Endothelial cell of umbilical vein (primary cell): Measurements from ENCODE around the gene TNFRSF4. TPM values are rescaled to one million over a fixed set of nuclear protein-coding genes. Genes with fewer than 3 reads are reported as not detected.

ENCODE experiments used
- BruUV-seq: library from RNA; stranded (reverse); fragments of 400-500 nt; replicated peaks from 2 replicates; lab custom pipeline; 2021; lab: Mats Ljungman, UMichigan
- CTCF ChIA-PET: fragments of 300-600, 350-600 bp; sonication (Branson Sonifier 250); formaldehyde crosslinking; loops from one replicate; lab custom pipeline; 2021; ENCODE audit warnings: antibody characterized with exemption, inconsistent platforms; lab: Charles Lee
- POLR2A ChIA-PET: fragments of 300-600, 350-600 bp; sonication (Branson Sonifier 250); formaldehyde crosslinking; loops from one replicate; lab custom pipeline; 2021; ENCODE audit warnings: antibody characterized with exemption, inconsistent platforms; lab: Charles Lee
- DNase-seq: peaks from one replicate; pipeline ENCODE4 v3.0.0-alpha.2; 2011; ENCODE audit warnings: low read depth, low spot score
- FAIRE-seq: peaks from 2 replicates; lab custom pipeline; 2011; peaks lifted over from hg19 to GRCh38; lab: Jason Lieb, UNC
- H2AFZ ChIP-seq: 2 replicates; pipeline ENCODE4 v1.6.0; 2012; ENCODE audit warnings: low read depth, low read length, control low read depth, inconsistent platforms
- H3K27ac ChIP-seq: 2 replicates; pipeline ENCODE4 v1.5.1; 2011; ENCODE audit warnings: low read depth, mild to moderate bottlenecking, control low read depth, low read length, moderate library complexity; ENCODE audit not compliant: insufficient read depth
- H3K27me3 ChIP-seq, 2 experiments: 2 replicates each; pipeline versions ENCODE4 v1.6.0 to v1.6.1; 2011; ENCODE audit warnings: low read length in 2 of 2, mixed read lengths in 1 of 2; ENCODE audit not compliant: control insufficient read depth in 2 of 2, insufficient read depth in 2 of 2
- H3K36me3 ChIP-seq, 2 experiments: 2 replicates in 1 of 2; 3 replicates in 1 of 2; pipeline ENCODE4 v1.5.1; 2011; ENCODE audit warnings: low read length in 2 of 2, mild to moderate bottlenecking in 1 of 2, moderate library complexity in 1 of 2; ENCODE audit not compliant: control insufficient read depth in 2 of 2, insufficient read depth in 2 of 2; ENCODE audit errors: extremely low read depth in 1 of 2
- H3K4me1 ChIP-seq: 3 replicates; pipeline ENCODE4 v1.5.1; 2011; ENCODE audit warnings: mild to moderate bottlenecking, low read length; ENCODE audit not compliant: control insufficient read depth, insufficient read depth; ENCODE audit errors: extremely low read depth
- H3K4me2 ChIP-seq: 2 replicates; pipeline ENCODE4 v1.6.1; 2011; ENCODE audit warnings: low read length, control low read depth, mixed read lengths; ENCODE audit not compliant: insufficient read depth
- H3K4me3 ChIP-seq, 3 experiments: fragments of 200-600 bp in 1 of 3; sonication (generic), shearing (Covaris generic) in 1 of 3; replicated peaks in 1 of 3; 2 replicates each; pipeline ENCODE4 v1.5.1; 2011 to 2016; ENCODE audit warnings: control low read depth in 3 of 3, low read length in 3 of 3, mild to moderate bottlenecking in 2 of 3, inconsistent platforms in 1 of 3, low read depth in 1 of 3, moderate library complexity in 1 of 3; ENCODE audit not compliant: insufficient read depth in 1 of 3
- H3K79me2 ChIP-seq: 2 replicates; pipeline ENCODE4 v1.6.0; 2012; ENCODE audit warnings: low read length, inconsistent platforms; ENCODE audit not compliant: control insufficient read depth, insufficient read depth
- H3K9ac ChIP-seq: replicated peaks from 2 replicates; pipeline ENCODE3; 2011; ENCODE audit warnings: low read length, control low read depth; ENCODE audit not compliant: insufficient read depth; ENCODE audit errors: extremely low read depth
- H3K9me1 ChIP-seq: replicated peaks from 3 replicates; pipeline ENCODE4 v1.6.0; 2011; ENCODE audit warnings: mild to moderate bottlenecking, low read length; ENCODE audit not compliant: control insufficient read depth, insufficient read depth; ENCODE audit errors: extremely low read depth
- H3K9me3 ChIP-seq: replicated peaks from 2 replicates; pipeline ENCODE4 v1.5.1; 2012; ENCODE audit warnings: low read length, inconsistent platforms; ENCODE audit not compliant: control insufficient read depth, insufficient read depth
- H4K20me1 ChIP-seq: replicated peaks from 2 replicates; pipeline ENCODE3; 2011; ENCODE audit warnings: mild to moderate bottlenecking, low read length; ENCODE audit not compliant: control insufficient read depth, insufficient read depth; ENCODE audit errors: extremely low read depth
- EZH2 ChIP-seq: IDR thresholded peaks from 2 replicates; pipeline ENCODE4 v1.6.1; 2012; ENCODE audit warnings: borderline replicate concordance, low read depth, mild to moderate bottlenecking, moderate library complexity, low read length, inconsistent platforms; ENCODE audit not compliant: severe bottlenecking
- FOS ChIP-seq: IDR thresholded peaks from 2 replicates; pipeline ENCODE4 v1.6.1; 2011; ENCODE audit warnings: mild to moderate bottlenecking, low read length, moderate library complexity, borderline replicate concordance; ENCODE audit not compliant: insufficient read depth
- GATA2 ChIP-seq: IDR thresholded peaks from 2 replicates; pipeline ENCODE4 v1.7.0; 2011; ENCODE audit warnings: low read depth, mild to moderate bottlenecking, moderate library complexity, mixed read lengths, low read length; ENCODE audit not compliant: insufficient read length, insufficient read depth
- JUN ChIP-seq: IDR thresholded peaks from 2 replicates; pipeline ENCODE4 v1.6.1; 2011; ENCODE audit warnings: borderline replicate concordance, low read depth; ENCODE audit not compliant: insufficient read length, insufficient read depth
- MYC ChIP-seq: IDR thresholded peaks from one replicate; pipeline ENCODE4 v1.6.1; 2011; ENCODE audit warnings: mild to moderate bottlenecking, low read depth, low read length
- POLR2A ChIP-seq: IDR thresholded peaks from 2 replicates; pipeline ENCODE4 v1.6.1; 2012; ENCODE audit warnings: low read depth, mild to moderate bottlenecking, control low read depth, low read length
- POLR2AphosphoS5 ChIP-seq: IDR thresholded peaks from 2 replicates; pipeline ENCODE4 v1.6.1; 2012; ENCODE audit warnings: low read depth, mild to moderate bottlenecking, control low read depth, low read length, moderate library complexity; ENCODE audit not compliant: insufficient read depth
- dilution Hi-C: fragments of 300-500 bp; cut with MboI; formaldehyde crosslinking; loops from one replicate; pipeline ENCODE4 v1.15.0; 2019; ENCODE audit warnings: low sequenced_read_pairs; ENCODE audit not compliant: extremely low pct_ligation_motif_present
- intact Hi-C: fragments of 100-400 bp; cut with micrococcal nuclease; formaldehyde crosslinking; loops from one replicate; pipeline ENCODE4 v1.10.0; 2022
- polyA plus RNA-seq, 4 experiments: library from polyadenylated mRNA; depleted of rRNA in 3 of 4; stranded (reverse) in 3 of 4; unstranded in 1 of 4; fragments of >200 nt; gene quantifications; 2 replicates each; pipeline versions ENCODE4 v1.2.1 to v1.2.3, GENCODE V29; 2011 to 2012; ENCODE audit warnings: missing spikeins in 1 of 4
- total RNA-seq: library from RNA; stranded (reverse); gene quantifications from 2 replicates; pipeline ENCODE4 v1.2.3, GENCODE V29; 2021
- TF ChIP-seq, protein P1 (sequence below), 2 donors: IDR thresholded peaks; 1 replicate in 1 of 2; 2 replicates in 1 of 2; pipeline ENCODE4 v1.5.1; 2011; ENCODE audit warnings: low read length in 2 of 2, mild to moderate bottlenecking in 2 of 2, moderate library complexity in 2 of 2, control low read depth in 1 of 2, inconsistent platforms in 1 of 2, low read depth in 1 of 2; ENCODE audit not compliant: insufficient read depth in 1 of 2; ENCODE audit errors: extremely low read depth in 1 of 2
- TF ChIP-seq, protein P2 (sequence below): IDR thresholded peaks from 2 replicates; pipeline ENCODE4 v1.6.1; 2011; ENCODE audit not compliant: insufficient read depth, insufficient read length

The TNFRSF4 gene
- total and polyA plus RNA-seq, 2 donors (not counting 3 experiments of a cell fraction or from before 2014, with no cell fraction given): 0.55 to 1.5 TPM

DNA sequence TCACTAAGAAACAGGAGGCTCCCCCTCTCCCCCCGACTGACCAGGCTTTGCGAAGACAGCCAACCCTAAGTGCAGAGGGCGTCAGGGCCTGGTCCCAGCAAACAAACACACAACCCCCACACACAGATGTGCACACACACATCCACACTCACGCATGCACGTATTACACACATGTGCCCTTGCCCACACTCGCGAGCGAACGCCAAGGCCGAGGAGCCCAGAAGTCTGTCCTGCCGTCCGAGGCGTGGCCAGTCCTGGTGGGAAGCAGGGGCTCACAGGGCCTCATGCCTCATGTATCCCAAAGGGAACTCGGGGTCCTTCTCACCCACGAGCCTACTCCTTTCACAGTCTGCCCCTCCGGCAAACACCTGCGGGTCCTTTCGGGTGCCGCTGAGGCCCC lies 15.8 kb upstream of the TNFRSF4 start:
- BruUV-seq: no TSS peak
- Histone ChIP-seq H3K9me1 (no peaks in the 10 kb centered on the region), H3K4me3 (no peak overlapping the region), H3K4me2 (no peak overlapping the region), H3K9ac (no peak overlapping the region), H3K36me3 (peaks cover 6 to 26% of the 10 kb centered on the region in 2 experiments), H3K27me3 (no peaks in the 10 kb centered on the region), H3K4me1 (peaks cover 6% of the 10 kb centered on the region), H2AFZ (no peak overlapping the region), H3K27ac (no peak overlapping the region), H4K20me1 (no peaks in the 10 kb centered on the region), H3K9me3 (no peaks in the 10 kb centered on the region), H3K79me2 (peaks cover 77% of the 10 kb centered on the region)
- DNase-seq (no peak), FAIRE-seq (no peak)
- intact Hi-C loops: loop anchor here (1.0 to 2.0 kb wide), 4 partner anchors 17 to 107 kb away; no protein-coding TSS in a partner anchor
- CTCF ChIA-PET: interaction anchor here (1.8 to 3.7 kb wide), 2 partner anchors 108 to 245 kb away, joined by 11 to 43 read pairs; no protein-coding TSS in a partner anchor
- dilution Hi-C loops: no loop called here
- POLR2A ChIA-PET: no interaction called here
- TF ChIP-seq, protein P1, sequence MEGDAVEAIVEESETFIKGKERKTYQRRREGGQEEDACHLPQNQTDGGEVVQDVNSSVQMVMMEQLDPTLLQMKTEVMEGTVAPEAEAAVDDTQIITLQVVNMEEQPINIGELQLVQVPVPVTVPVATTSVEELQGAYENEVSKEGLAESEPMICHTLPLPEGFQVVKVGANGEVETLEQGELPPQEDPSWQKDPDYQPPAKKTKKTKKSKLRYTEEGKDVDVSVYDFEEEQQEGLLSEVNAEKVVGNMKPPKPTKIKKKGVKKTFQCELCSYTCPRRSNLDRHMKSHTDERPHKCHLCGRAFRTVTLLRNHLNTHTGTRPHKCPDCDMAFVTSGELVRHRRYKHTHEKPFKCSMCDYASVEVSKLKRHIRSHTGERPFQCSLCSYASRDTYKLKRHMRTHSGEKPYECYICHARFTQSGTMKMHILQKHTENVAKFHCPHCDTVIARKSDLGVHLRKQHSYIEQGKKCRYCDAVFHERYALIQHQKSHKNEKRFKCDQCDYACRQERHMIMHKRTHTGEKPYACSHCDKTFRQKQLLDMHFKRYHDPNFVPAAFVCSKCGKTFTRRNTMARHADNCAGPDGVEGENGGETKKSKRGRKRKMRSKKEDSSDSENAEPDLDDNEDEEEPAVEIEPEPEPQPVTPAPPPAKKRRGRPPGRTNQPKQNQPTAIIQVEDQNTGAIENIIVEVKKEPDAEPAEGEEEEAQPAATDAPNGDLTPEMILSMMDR (IDR thresholded peaks at IDR 0.05; ENCODE audit: extremely low read depth in 1 of 2, insufficient read depth in 1 of 2, low read depth in 1 of 2, low read length in 2 of 2): no peak
- no peak for TF ChIP-seq EZH2
- no peak for TF ChIP-seq POLR2AphosphoS5
- TF ChIP-seq, protein P2, sequence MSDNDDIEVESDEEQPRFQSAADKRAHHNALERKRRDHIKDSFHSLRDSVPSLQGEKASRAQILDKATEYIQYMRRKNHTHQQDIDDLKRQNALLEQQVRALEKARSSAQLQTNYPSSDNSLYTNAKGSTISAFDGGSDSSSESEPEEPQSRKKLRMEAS: no peak
- no peak for TF ChIP-seq POLR2A
- TF ChIP-seq FOS: no peak
- no peak for TF ChIP-seq GATA2
- no peak for TF ChIP-seq MYC
- no peak for TF ChIP-seq JUN
